ENCODE data around the gene TUT1. TPM values are rescaled to one million over a fixed set of nuclear protein-coding genes. Genes with fewer than 3 reads are reported as not detected.

TUT1 gene
- total and polyA plus RNA-seq, 2 of the 4 experiments (the other 2 are of a cell fraction) = 4.3 to 10.1 TPM

GRCh38 chr11:62548545-62549335 lies 42.6 kb downstream of the TUT1 start (continued):
- no peak for TF ChIP-seq SMC3 (IDR thresholded peaks at IDR 0.05; ENCODE audit: low read depth, low read length)

GRCh38 chr11:62547691-62548281 lies 43.5 kb downstream of the TUT1 start:
- peaks cover 8% of the 10 kb centered on the region for H3K9me1 ChIP-seq (ENCODE audit: insufficient read depth, low read length)
- H2AK9ac ChIP-seq (replicated peaks; ENCODE audit: low read depth, low read length, poor library complexity) = peak overlapping the region; percentile 97
- H4K8ac ChIP-seq (ENCODE audit: low read depth in 2 of 2, low read length in 2 of 2) = peak overlapping the region; percentile 67 to 81; a peak in 3 of 4 replicates
- peak overlapping the region; percentile 76 for H3K23ac ChIP-seq (ENCODE audit: low read depth, low read length)
- ATAC-seq (ENCODE audit: low read depth) (no peak), DNase-seq (no peak)
- H3K79me1 ChIP-seq (ENCODE audit: low read depth in 1 of 2, low read length in 2 of 2) = peaks cover 3 to 47% of the 10 kb centered on the region in 2 experiments; a peak in 2 of 4 replicates
- H3K36me3 ChIP-seq (ENCODE audit: control insufficient read depth, insufficient read depth, low read length) = peaks cover 7% of the 10 kb centered on the region
- ChIA-PET CTCF (interaction anchor here (0.9 kb wide), 1 partner anchor 13 kb away, joined by 3 read pairs; no protein-coding TSS in a partner anchor), POLR2A (ENCODE audit: unreplicated experiment) (interaction anchor here (1.1 kb wide), 1 partner anchor 13 kb away, joined by 8 read pairs; no protein-coding TSS in a partner anchor)
- peak overlapping the region; percentile 31 for H3K18ac ChIP-seq (ENCODE audit: low read depth, low read length)
- peak overlapping the region; percentile 95 for H3K4me2 ChIP-seq (ENCODE audit: low read depth, low read length)
- H3K56ac ChIP-seq (ENCODE audit: extremely low read depth, insufficient read depth, low read length) = peak overlapping the region; percentile 19; the same call in 1 of the 2 replicates
- H2BK5ac ChIP-seq (ENCODE audit: low read depth, low read length, poor library complexity, severe bottlenecking) = peak overlapping the region; percentile 67
- peak overlapping the region; percentile 79 for H2BK120ac ChIP-seq (ENCODE audit: low read depth, low read length)
- no peaks in the 10 kb centered on the region for H3K27me3 ChIP-seq (ENCODE audit: control insufficient read depth, insufficient read depth, low read length)
- peak overlapping the region; percentile 78 for H4K91ac ChIP-seq (ENCODE audit: insufficient read depth, low read depth, low read length)
- dilution Hi-C loops (cut with HindIII; ENCODE audit: low sequenced_read_pairs, unreplicated experiment) = no loop called here
- peak overlapping the region; percentile 48 for H2AK5ac ChIP-seq (ENCODE audit: low read depth, low read length)
- H3K14ac ChIP-seq (replicated peaks; ENCODE audit: low read depth, low read length) = peak overlapping the region; percentile 5
- H3K27ac ChIP-seq (ENCODE audit: insufficient read depth, low read length) = peak overlapping the region; percentile 94
- BruUV-seq (replicated peaks) = no TSS peak
- intact Hi-C loops (cut with micrococcal nuclease) = no loop called here
- in situ Hi-C loops (cut with MboI; ENCODE audit: low sequenced_read_pairs) = no loop called here
- H2AFZ ChIP-seq (replicated peaks; ENCODE audit: low read length, poor library complexity) = peak overlapping the region; percentile 85
- peak overlapping the region; percentile 85 for H3K4me3 ChIP-seq (ENCODE audit: insufficient read depth, low read depth, low read length)
- peak overlapping the region; percentile 48 for H4K5ac ChIP-seq (ENCODE audit: low read depth, low read length)
- peak overlapping the region; percentile 91 for H3K9ac ChIP-seq (ENCODE audit: low read depth, low read length)
- H4K20me1 ChIP-seq (ENCODE audit: insufficient read depth, low read length) = peaks cover 28% of the 10 kb centered on the region
- no peaks in the 10 kb centered on the region for H3K9me3 ChIP-seq (ENCODE audit: control insufficient read depth, insufficient read depth, low read length)
- peak overlapping the region; percentile 97 for H3K4ac ChIP-seq (ENCODE audit: low read depth, low read length)
- peak overlapping the region; percentile 9; the same call in 1 of the 3 replicates for H2BK15ac ChIP-seq (ENCODE audit: low read depth, low read length)
- H2BK20ac ChIP-seq (ENCODE audit: low read depth, low read length) = peak overlapping the region; percentile 23
- WGBS, 2 experiments (ENCODE audit: extremely low coverage in 2 of 2, insufficient read length in 1 of 2) = 83% methylated on average over 1 of the region's 8 CpGs; no CpG with 5 or more reads in 1 of the 2 experiments
- peaks cover 15% of the 10 kb centered on the region for H3K4me1 ChIP-seq (ENCODE audit: control insufficient read depth, insufficient read depth, low read length)
- TF ChIP-seq SMC3 (IDR thresholded peaks at IDR 0.05; ENCODE audit: low read depth, low read length) = no peak
- TF ChIP-seq FOS (IDR thresholded peaks at IDR 0.05; ENCODE audit: low read depth, low read length) = no peak
- no peak for TF ChIP-seq MAFK (IDR thresholded peaks at IDR 0.05; ENCODE audit: low read depth, low read length)
- no peak for TF ChIP-seq CTCF (conservative IDR thresholded peaks at IDR 0.05; ENCODE audit: low read depth, low read length)
- no peak for TF ChIP-seq ELK1 (IDR thresholded peaks at IDR 0.05; ENCODE audit: borderline replicate concordance, low read depth, low read length)
- no peak for TF ChIP-seq CEBPB (IDR thresholded peaks at IDR 0.05; ENCODE audit: low read depth, low read length)
- no peak for TF ChIP-seq NFE2L2 (IDR thresholded peaks at IDR 0.05; ENCODE audit: low read depth, low read length)
- TF ChIP-seq RAD21 (IDR thresholded peaks at IDR 0.05; ENCODE audit: low read length) = no peak
- no peak for TF ChIP-seq POLR2A (IDR thresholded peaks at IDR 0.05; ENCODE audit: low read depth, low read length)
- TF ChIP-seq RFX5 (IDR thresholded peaks at IDR 0.05; ENCODE audit: low read depth, low read length) = no peak
- no peak for TF ChIP-seq USF2 (IDR thresholded peaks at IDR 0.05; ENCODE audit: low read depth, low read length)
